GM10266 (cell line): Measurements from ENCODE around the gene SERGEF.

ENCODE experiments used
- DNase-seq: peaks from one replicate; pipeline ENCODE4 v3.0.0; 2012; ENCODE audit errors: extremely low spot score
- CTCF ChIP-seq: IDR thresholded peaks from 2 replicates; pipeline ENCODE4 v1.5.1; 2012; ENCODE audit warnings: mild to moderate bottlenecking, low read depth; ENCODE audit not compliant: control insufficient read depth, insufficient read depth; ENCODE audit errors: missing control alignments

Gene SERGEF

GRCh38 chr11:17951685-17952388 lies 61.0 kb downstream of the SERGEF start:
- DNase-seq, result no peak
- no peak for TF ChIP-seq CTCF

GRCh38 chr11:17950644-17951043 lies 62.2 kb downstream of the SERGEF start:
- no peak for TF ChIP-seq CTCF
- DNase-seq, result no peak

- TF ChIP-seq CTCF, result no peak
- DNase-seq, result no peak
These were observed 64.6 kb downstream of the SERGEF start for GRCh38 chr11:17948296-17948695.

GRCh38 chr11:17939542-17939941 lies 73.3 kb downstream of the SERGEF start:
- no peak for TF ChIP-seq CTCF
- no peak for DNase-seq

- TF ChIP-seq CTCF, result no peak
- no peak for DNase-seq
These were observed 76.1 kb downstream of the SERGEF start for GRCh38 chr11:17936790-17937189.

DNA sequence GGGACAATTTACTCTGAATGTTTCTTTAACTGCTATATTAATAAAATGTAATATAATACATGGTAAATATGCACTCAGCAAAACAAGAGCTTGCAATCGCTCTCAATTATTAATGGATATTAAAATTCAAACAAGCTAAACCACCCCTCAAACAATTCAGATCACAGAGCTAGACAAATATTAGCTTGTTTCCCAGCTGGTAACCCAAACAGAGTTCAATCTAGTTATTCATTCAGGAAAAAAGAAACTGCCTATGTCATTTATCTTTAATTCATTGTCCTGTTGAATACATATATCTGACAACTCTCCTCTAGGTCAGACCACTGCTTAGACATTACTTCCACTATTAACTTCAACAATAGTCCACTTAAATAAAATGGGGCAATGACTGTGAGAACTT lies 78.7 kb downstream of the SERGEF start:
- no peak for DNase-seq
- TF ChIP-seq CTCF, result no peak

DNA sequence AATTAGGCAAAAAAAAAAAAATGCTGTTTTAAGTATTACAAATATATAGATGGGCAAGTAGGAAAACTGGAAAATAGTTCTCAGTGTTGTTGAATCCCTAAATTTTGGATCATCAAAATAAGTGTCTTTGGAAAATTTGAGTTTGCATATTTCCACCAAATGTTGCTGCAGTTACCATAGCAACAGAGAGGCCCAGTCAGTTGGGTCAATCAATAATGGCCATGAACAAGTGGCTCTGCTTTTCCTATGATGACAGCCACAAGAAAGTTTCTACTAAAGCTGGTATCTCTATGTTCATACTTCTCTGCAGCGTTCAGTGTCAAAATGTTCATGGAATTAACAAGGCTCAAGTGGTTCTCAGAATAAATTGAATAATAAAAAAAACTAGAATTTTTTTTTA lies 79.1 kb downstream of the SERGEF start:
- DNase-seq, result no peak
- TF ChIP-seq CTCF, result no peak
